ENCODE results near the gene LRRC1.

DNA sequence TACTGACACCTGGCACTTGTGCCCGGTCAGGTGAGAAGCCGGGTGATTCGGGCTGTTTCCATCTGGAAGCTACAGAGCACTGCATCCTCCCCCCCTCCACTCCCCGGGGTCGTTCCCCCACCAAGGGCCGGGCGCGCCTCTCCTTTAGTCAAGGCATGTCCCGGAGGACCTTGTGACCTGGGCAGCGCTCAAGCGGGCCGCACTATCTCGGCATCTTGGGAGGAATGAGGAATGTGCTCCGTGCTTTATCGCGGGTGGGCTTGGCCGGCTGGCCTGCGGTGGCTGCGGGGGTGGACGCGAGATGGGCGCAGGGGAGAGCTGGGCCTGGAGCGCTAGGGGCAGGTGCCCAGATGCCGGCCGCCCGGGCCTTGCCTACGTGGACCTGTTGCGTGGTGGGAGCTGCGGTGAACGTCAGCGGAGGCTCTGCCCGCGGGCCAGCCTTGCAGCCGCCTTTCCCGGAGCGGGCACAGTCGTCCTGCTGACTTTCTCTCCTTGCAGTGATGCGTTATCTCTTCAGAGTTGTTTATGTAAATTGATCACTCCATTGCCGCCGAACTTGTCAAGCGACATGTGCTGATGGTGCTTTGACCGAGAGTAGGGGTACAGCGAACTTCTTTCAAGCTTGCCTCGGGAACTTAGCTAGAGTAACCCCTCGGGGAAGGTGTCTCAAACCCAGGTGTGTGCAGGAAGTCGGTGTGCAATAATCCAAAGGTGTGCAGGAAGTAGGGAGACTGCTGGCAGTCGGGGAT, 1.1 kb downstream of the LRRC1 start:
- TF ChIP-seq HDAC2 (IDR thresholded peaks at IDR 0.05; ENCODE audit: borderline replicate concordance in 1 of 2, low read depth in 2 of 2, low read length in 2 of 2) (no peak), YY1 (IDR thresholded peaks at IDR 0.05; ENCODE audit: low read depth, low read length) (no peak), CTCF (IDR thresholded peaks at IDR 0.05; ENCODE audit: control extremely low read depth in 1 of 3, insufficient read depth in 1 of 3, low read depth in 1 of 3, low read length in 3 of 3) (no peak)
